Gastroesophageal sphincter (tissue), 4 donors: Measurements from ENCODE around the gene AMZ1. TPM values are rescaled to one million over a fixed set of nuclear protein-coding genes. Genes with fewer than 3 reads are reported as not detected.
A peak's percentile ranks its signal among the peaks of the same experiment; 100 is the strongest.

Experiments
- ATAC-seq: fragments of 150-250 bp; one replicate; pipeline ENCODE4 v1.9.1; 2016; ENCODE audit warnings: mild to moderate bottlenecking, moderate library complexity
- H3K27ac ChIP-seq, 4 donors: fragments of 200-600 bp; sonication (generic) in 3 of 4; 1 replicate in 3 of 4; 2 replicates in 1 of 4; pipeline ENCODE4 v1.5.1; 2016 to 2019
- H3K27me3 ChIP-seq: fragments of 200-600 bp; sonication (generic); one replicate; pipeline ENCODE4 v1.5.1; 2019
- H3K36me3 ChIP-seq, 2 donors: fragments of 200-600 bp; sonication (generic); one replicate each; pipeline ENCODE4 v1.5.1; 2019; ENCODE audit warnings: control low read depth in 1 of 2
- H3K4me1 ChIP-seq, 3 donors: fragments of 200-600 bp; sonication (generic); 1 replicate in 2 of 3; 2 replicates in 1 of 3; pipeline ENCODE4 v1.5.1; 2016 to 2019; ENCODE audit warnings: control low read depth in 2 of 3
- H3K4me3 ChIP-seq, 2 donors: fragments of 200-600 bp; sonication (generic); one replicate each; pipeline ENCODE4 v1.5.1; 2019; ENCODE audit warnings: mild to moderate bottlenecking in 1 of 2, moderate library complexity in 1 of 2
- H3K9me3 ChIP-seq, 3 donors: fragments of 200-600 bp; sonication (generic); one replicate each; pipeline ENCODE4 v1.5.1; 2017 to 2019; ENCODE audit warnings: control low read depth in 2 of 3
- CTCF ChIP-seq, 4 experiments: fragments of 200-600 bp in 2 of 4; fragments of 450-650 bp in 2 of 4; sonication (generic) in 1 of 4; IDR thresholded peaks; one replicate each; pipeline ENCODE4 v1.5.1; 2017 to 2019; ENCODE audit warnings: antibody characterized with exemption in 4 of 4, mild to moderate bottlenecking in 2 of 4, moderate library complexity in 2 of 4
- EP300 ChIP-seq: sonication (generic); formaldehyde crosslinking; IDR thresholded peaks from one replicate; pipeline ENCODE4 v1.6.1; 2017; ENCODE audit warnings: antibody characterized with exemption, mild to moderate bottlenecking
- POLR2A ChIP-seq, 2 donors: fragments of 450-650 bp; IDR thresholded peaks; one replicate each; pipeline ENCODE4 v1.6.1; 2017; ENCODE audit warnings: antibody characterized with exemption in 2 of 2, mild to moderate bottlenecking in 2 of 2, moderate library complexity in 1 of 2
- POLR2AphosphoS5 ChIP-seq: sonication (generic); formaldehyde crosslinking; IDR thresholded peaks from one replicate; pipeline ENCODE4 v1.6.1; 2017; ENCODE audit warnings: antibody characterized with exemption
- WGBS, 2 donors: methylation state at CpG; one replicate each; pipeline ENCODE4 v1.1.5; 2018; ENCODE audit warnings: low coverage in 1 of 2; 5-methylcytosine and 5-hydroxymethylcytosine counted together
- total RNA-seq, 4 donors: library from RNA; depleted of rRNA; stranded (reverse); fragments of >200 nt; gene quantifications; one replicate each; pipeline ENCODE4 v1.1.0, GENCODE V29; 2016

Gene AMZ1
- total RNA-seq, 4 donors from 2014 or later = 0.12 to 0.62 (median 0.32) TPM

- Histone ChIP-seq H3K36me3 (no peaks in the 10 kb centered on the region), H3K27ac (peak overlapping the region in 3 of 4 donors; percentile 58 to 90 (median 86)), H3K4me3 (no peak overlapping the region), H3K9me3 (no peaks in the 10 kb centered on the region), H3K27me3 (no peaks in the 10 kb centered on the region), H3K4me1 (peaks cover 0 to 76% (median 31%) of the 10 kb centered on the region in 3 donors)
- WGBS, 2 donors = 42 to 52% methylated on average over 13 to 16 of the region's 22 CpGs
- TF ChIP-seq POLR2AphosphoS5 (no peak), POLR2A (IDR thresholded peaks at IDR 0.05) (no peak), CTCF (IDR thresholded peaks at IDR 0.05) (peak in 3 of 4 experiments; percentile 30 to 51 (median 33)), EP300 (no peak)
- ATAC-seq = no peak
Observed at GRCh38 chr7:2760098-2760889, 72.3 kb downstream of the AMZ1 start.

DNA sequence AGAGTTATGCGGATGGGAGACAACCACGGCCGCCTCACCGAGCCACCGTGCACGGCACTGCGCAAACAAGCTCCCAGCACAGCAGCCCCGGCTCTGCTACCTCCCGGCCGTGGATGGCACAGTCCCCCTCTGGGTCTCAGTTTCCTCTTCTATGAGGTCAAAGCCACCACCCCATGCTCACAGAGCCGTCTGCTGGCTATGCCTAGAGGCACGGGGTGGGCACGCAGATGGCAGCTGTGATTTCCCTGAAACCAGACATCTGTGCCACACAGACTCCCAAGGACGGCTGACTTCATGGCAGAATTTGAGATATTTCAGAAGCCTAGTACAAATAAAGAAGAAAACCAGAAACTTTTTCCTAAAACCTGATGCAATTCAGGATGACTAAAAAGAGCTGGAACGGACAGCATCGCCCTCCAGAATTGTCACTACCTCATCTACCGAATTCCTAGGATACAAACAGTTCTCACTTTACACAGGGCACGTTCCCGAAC lies 73.2 kb downstream of the AMZ1 start:
- no peaks in the 10 kb centered on the region for H3K36me3 ChIP-seq
- WGBS, 2 donors = 40 to 90% methylated on average over 1 to 7 of the region's 19 CpGs
- H3K27ac ChIP-seq = peak overlapping the region in 3 of 4 donors; percentile 58 to 90 (median 86)
- H3K4me1 ChIP-seq = peaks cover 0 to 76% (median 31%) of the 10 kb centered on the region in 3 donors
- TF ChIP-seq POLR2A (IDR thresholded peaks at IDR 0.05) (no peak), POLR2AphosphoS5 (no peak), CTCF (IDR thresholded peaks at IDR 0.05) (no peak), EP300 (no peak)
- H3K4me3 ChIP-seq = no peak overlapping the region
- no peaks in the 10 kb centered on the region for H3K9me3 ChIP-seq
- ATAC-seq = no peak
- no peaks in the 10 kb centered on the region for H3K27me3 ChIP-seq

GRCh38 chr7:2761801-2762497 lies 73.9 kb downstream of the AMZ1 start:
- H3K36me3 ChIP-seq = no peaks in the 10 kb centered on the region
- peak overlapping the region in 3 of 4 donors; percentile 77 to 90 (median 86) for H3K27ac ChIP-seq
- no peak overlapping the region for H3K4me3 ChIP-seq
- TF ChIP-seq POLR2AphosphoS5 = no peak
- no peak for TF ChIP-seq EP300
- TF ChIP-seq CTCF (IDR thresholded peaks at IDR 0.05) = no peak
- no peak for TF ChIP-seq POLR2A (IDR thresholded peaks at IDR 0.05)
- 95 to 98% methylated on average over 17 to 18 of the region's 29 CpGs for WGBS, 2 donors
- H3K27me3 ChIP-seq = no peaks in the 10 kb centered on the region
- no peaks in the 10 kb centered on the region for H3K9me3 ChIP-seq
- peaks cover 0 to 71% (median 31%) of the 10 kb centered on the region in 3 donors for H3K4me1 ChIP-seq
- ATAC-seq = no peak

DNA sequence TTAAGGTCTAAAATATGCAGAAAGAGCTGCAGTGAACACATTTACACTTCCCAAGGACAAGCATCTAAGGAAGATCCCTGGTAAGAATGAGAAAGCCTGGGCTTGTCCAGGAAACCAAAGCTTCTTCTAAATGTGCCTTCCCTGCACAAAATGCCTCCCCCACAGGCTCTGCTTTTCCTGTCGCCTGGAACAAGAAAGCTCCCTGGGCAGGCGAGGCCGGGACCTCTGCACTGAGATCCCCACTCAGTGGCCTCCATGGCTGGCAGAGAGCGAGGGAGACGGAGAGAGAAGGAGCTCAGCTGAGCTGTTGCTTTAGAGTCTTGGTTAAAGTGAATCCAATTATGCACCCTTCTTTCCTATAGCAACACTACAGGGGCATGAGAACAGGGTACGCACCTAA lies 75.6 kb downstream of the AMZ1 start:
- WGBS, 2 donors = 71 to 100% methylated on average over 1 to 6 of the region's 6 CpGs
- H3K4me3 ChIP-seq = no peak overlapping the region
- H3K4me1 ChIP-seq = peaks cover 0 to 55% (median 22%) of the 10 kb centered on the region in 3 donors

More for the DNA sequence above, 75.6 kb downstream of the AMZ1 start:
- no peaks in the 10 kb centered on the region for H3K9me3 ChIP-seq
- TF ChIP-seq POLR2A (IDR thresholded peaks at IDR 0.05) (no peak), EP300 (no peak), CTCF (IDR thresholded peaks at IDR 0.05) (no peak), POLR2AphosphoS5 (no peak)
- no peak for ATAC-seq
- peak overlapping the region; percentile 16 to 90 (median 78) for H3K27ac ChIP-seq
- H3K36me3 ChIP-seq = no peaks in the 10 kb centered on the region
- H3K27me3 ChIP-seq = no peaks in the 10 kb centered on the region
